HCT116 (cell line): ENCODE measurements around the gene RERG.

Experiments
- EGR1 ChIP-seq: IDR thresholded peaks from 2 replicates; pipeline ENCODE4 v1.6.1; 2012; ENCODE audit warnings: low read depth
- EZH2 ChIP-seq: fragments of 200-600 bp; sonication (generic); IDR thresholded peaks from 2 replicates; pipeline ENCODE4 v1.6.1; 2017; ENCODE audit warnings: antibody characterized with exemption, mixed run types
- JUND ChIP-seq: IDR thresholded peaks from 2 replicates; pipeline ENCODE4 v1.6.1; 2012
- POLR2A ChIP-seq: IDR thresholded peaks from 2 replicates; pipeline ENCODE4 v1.7.0; 2011; ENCODE audit warnings: borderline replicate concordance; ENCODE audit not compliant: insufficient read depth, insufficient read length; ENCODE audit errors: extremely low read depth
- POLR2AphosphoS5 ChIP-seq: IDR thresholded peaks from 2 replicates; pipeline ENCODE4 v1.6.1; 2011; ENCODE audit warnings: mild to moderate bottlenecking, low read depth, low read length, moderate library complexity
- SP1 ChIP-seq: IDR thresholded peaks from 2 replicates; pipeline ENCODE4 v1.6.1; 2012; ENCODE audit warnings: low read depth
- YY1 ChIP-seq: IDR thresholded peaks from 2 replicates; pipeline ENCODE4 v1.6.1; 2011; ENCODE audit warnings: low read length, low read depth, moderate library complexity, mild to moderate bottlenecking; ENCODE audit not compliant: insufficient replicate concordance; ENCODE audit errors: extremely low read depth
- TF ChIP-seq, protein P1 (sequence below): IDR thresholded peaks from 2 replicates; pipeline ENCODE4 v1.6.1; 2012
- TF ChIP-seq, protein P2 (sequence below), 3 experiments: fragments of 200-600 bp in 1 of 3; sonication (generic) in 1 of 3; IDR thresholded peaks in 2 of 3; conservative IDR thresholded peaks in 1 of 3; 2 replicates each; pipeline ENCODE4 v1.5.1; 2012 to 2017; ENCODE audit warnings: low read depth in 2 of 3, low read length in 2 of 3, antibody characterized with exemption in 1 of 3, borderline replicate concordance in 1 of 3, control low read depth in 1 of 3, mild to moderate bottlenecking in 1 of 3, mixed read lengths in 1 of 3, mixed run types in 1 of 3, moderate library complexity in 1 of 3; ENCODE audit not compliant: insufficient read depth in 1 of 3

DNA sequence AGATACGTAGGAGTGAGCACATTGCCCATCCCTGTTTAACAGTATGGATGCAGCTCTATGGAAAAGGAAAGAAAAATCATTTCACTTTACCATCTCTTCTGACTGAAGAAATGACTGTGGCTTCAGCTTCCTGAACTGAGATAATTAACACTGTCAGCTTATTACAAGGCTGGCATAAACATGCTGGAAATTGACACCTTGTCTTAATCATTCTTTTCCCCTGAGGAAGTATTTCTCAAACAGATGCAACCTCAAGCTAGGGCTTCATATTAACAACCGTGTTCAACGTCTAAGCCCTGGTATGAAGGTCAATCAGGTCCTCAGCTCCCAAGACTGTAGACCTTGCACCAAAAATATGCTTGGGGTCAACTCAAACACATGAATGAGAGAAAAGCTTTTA lies 25.0 kb downstream of the RERG start:
- TF ChIP-seq JUND: no peak
- TF ChIP-seq POLR2A: no peak
- TF ChIP-seq EZH2: no peak
- TF ChIP-seq, protein P1, sequence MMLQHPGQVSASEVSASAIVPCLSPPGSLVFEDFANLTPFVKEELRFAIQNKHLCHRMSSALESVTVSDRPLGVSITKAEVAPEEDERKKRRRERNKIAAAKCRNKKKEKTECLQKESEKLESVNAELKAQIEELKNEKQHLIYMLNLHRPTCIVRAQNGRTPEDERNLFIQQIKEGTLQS: no peak
- TF ChIP-seq, protein P2, sequence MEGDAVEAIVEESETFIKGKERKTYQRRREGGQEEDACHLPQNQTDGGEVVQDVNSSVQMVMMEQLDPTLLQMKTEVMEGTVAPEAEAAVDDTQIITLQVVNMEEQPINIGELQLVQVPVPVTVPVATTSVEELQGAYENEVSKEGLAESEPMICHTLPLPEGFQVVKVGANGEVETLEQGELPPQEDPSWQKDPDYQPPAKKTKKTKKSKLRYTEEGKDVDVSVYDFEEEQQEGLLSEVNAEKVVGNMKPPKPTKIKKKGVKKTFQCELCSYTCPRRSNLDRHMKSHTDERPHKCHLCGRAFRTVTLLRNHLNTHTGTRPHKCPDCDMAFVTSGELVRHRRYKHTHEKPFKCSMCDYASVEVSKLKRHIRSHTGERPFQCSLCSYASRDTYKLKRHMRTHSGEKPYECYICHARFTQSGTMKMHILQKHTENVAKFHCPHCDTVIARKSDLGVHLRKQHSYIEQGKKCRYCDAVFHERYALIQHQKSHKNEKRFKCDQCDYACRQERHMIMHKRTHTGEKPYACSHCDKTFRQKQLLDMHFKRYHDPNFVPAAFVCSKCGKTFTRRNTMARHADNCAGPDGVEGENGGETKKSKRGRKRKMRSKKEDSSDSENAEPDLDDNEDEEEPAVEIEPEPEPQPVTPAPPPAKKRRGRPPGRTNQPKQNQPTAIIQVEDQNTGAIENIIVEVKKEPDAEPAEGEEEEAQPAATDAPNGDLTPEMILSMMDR (IDR thresholded peaks at IDR 0.05 in 2 of 3, conservative IDR thresholded peaks at IDR 0.05 in 1 of 3; ENCODE audit: borderline replicate concordance in 1 of 3, insufficient read depth in 1 of 3, low read depth in 2 of 3, low read length in 2 of 3): no peak
- no peak for TF ChIP-seq SP1
- no peak for TF ChIP-seq POLR2AphosphoS5
- TF ChIP-seq EGR1: no peak
- TF ChIP-seq YY1: no peak
